NCI-H345 treated with DMSO at 0.1 percent for 48 hours (cell line): ENCODE results near the gene CACNA1D.

Experiments used
- DNase-seq: peaks from one replicate; lab custom pipeline; 2025; ENCODE audit not compliant: unreplicated experiment; lab: John Stamatoyannopoulos, UW

The CACNA1D gene

DNA sequence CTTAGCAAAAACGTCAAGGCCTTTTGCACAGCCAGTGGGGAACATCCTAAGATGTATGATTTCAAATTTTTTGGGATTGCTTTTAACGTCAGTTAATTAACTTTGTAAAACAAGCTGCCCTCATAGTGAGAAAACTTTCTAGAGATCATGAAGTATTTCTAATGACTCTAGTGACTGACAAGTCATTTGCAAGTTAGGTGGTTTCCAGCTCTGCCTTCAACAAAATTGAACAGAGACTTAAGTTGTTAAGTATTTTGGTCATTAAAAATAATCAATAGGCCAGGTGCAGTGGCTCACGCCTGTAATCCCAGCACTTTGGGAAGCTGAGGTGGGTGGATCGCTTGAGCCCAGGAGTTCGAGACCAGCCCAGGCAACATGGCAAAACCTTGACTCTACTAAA is 280.6 kb downstream of the CACNA1D start:
- no peak for DNase-seq

DNA sequence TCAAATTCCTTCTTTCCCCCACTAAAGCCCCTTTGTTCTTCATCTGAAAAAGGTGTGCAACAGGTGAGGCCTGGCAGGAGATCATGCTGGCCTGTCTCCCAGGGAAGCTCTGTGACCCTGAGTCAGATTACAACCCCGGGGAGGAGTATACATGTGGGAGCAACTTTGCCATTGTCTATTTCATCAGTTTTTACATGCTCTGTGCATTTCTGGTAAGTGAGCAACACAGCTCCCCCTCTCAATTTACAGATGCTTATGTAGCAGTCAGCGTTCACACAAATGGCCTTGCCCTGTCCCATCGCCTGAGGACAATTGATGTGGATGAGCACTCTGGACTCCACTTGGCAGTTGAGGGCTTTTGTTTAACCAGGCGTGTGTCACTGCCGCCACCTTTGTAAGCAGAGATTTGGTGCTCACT is 281.4 kb downstream of the CACNA1D start:
- peak; percentile 38 for DNase-seq

DNA sequence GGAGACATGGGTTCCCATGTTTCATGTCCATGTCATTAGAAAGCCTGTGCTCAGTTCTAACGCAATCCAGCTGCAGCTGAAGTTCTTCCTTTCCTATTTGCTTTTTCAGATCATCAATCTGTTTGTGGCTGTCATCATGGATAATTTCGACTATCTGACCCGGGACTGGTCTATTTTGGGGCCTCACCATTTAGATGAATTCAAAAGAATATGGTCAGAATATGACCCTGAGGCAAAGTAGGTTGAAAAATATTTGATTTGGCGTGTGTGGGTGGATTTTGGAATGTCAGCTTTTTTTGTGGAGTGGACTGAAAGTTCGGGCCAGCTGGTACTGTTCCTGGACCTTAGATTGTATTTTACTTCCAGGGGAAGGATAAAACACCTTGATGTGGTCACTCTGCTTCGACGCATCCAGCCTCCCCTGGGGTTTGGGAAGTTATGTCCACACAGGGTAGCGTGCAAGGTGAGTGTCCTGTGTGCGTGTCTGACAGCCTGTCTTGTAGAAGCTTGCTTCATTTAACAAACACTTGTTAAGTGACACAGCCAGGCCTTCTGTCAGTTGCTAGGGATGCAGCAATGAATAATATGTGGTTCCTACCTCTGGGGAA is 282.2 kb downstream of the CACNA1D start:
- no peak for DNase-seq

DNA sequence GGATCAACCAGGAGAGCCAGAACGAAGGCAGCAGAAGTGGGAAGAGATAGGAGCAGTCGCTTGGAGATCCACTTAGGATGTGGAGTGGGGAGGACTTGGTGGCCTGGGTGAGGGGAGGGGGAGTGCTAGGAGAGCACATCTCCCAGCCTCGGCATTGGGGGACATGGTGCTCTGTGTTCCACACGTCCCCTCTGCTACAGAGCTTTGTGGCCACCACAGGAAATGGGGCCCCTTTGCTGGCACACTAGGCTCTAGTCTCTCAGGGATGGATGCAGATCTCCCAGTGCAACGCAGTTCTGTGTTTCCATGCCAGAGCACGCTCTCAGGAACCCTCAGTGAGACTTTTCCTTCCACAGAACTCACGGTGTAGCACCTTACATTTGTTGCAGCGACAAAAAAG is 283.1 kb downstream of the CACNA1D start:
- DNase-seq = no peak

DNA sequence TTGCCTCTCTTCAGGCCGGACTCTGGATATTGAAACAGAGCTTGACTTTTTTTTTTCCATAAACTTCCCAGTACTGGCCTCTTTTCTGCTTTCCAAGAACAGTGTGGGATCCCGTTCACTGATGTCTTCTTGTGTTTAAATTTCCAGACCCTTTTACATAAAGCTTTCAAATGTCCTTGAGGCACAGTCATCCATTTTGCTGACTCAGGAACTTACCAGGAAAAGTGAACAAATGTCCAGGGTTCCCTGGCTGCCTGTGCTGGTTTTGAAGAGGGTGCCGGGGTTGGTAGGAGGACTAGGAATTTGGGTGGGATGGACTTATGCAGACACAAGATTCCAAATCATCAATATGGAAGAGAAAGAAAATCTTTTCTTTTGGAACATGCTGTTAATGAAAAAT is 283.7 kb downstream of the CACNA1D start:
- DNase-seq = no peak

DNA sequence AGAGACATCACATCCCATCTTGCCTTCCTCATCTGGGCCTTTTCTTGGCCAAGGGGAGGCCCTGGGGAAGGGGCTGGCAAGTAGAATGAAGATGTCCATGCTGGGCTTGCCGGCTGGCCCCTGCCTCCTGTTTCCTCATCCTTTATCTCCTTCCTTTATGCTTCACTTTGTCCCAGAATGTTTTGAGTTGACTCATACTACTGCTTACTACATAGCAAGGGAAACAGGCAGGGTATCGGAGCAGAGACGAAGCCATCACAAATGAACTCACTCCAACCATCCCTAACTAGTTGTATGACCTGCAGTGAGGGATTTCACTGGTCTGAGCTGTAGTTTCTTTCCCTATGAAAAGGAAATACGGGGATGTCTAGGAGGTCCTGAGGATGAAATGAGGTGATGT is 285.8 kb downstream of the CACNA1D start:
- no peak for DNase-seq

DNA sequence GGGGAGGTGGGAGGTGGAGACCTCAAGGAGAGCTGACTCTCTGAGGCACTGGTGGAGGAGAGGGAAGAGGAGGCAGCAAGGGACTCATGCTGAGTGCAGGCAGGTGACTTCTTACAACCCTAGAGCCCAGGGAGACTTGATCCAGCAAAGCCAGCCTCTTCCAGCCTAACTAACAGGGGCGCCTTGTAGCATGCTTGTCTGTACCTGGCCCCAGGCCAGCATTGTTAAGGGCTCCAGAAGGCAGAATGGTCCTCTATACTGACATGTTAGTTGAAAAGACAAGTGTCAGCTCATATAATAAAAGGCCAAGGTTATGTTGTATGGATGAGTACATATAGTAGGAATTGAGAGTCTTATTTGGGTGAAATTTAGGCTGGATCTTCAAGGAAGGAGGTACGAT is 286.4 kb downstream of the CACNA1D start:
- DNase-seq = no peak

DNA sequence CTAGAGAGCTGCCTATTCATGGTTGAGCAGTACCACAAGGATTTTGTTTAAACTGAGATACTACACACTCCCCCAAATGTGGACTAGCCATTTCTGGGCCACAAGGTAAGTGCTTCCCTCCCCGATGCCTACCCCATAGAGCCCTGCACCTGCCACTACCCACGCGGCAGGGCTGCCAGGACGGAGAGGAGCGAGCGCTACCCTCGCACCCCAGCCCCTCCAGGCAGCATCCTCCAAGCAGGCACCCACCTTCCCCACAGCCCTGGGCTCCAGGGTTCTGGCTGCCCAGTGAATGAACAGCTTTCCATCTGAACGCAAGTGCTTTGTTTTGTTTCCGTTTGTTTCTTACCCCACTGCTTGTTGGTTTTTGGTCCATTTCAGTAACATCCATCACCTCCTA is 292.6 kb downstream of the CACNA1D start:
- DNase-seq = no peak

DNA sequence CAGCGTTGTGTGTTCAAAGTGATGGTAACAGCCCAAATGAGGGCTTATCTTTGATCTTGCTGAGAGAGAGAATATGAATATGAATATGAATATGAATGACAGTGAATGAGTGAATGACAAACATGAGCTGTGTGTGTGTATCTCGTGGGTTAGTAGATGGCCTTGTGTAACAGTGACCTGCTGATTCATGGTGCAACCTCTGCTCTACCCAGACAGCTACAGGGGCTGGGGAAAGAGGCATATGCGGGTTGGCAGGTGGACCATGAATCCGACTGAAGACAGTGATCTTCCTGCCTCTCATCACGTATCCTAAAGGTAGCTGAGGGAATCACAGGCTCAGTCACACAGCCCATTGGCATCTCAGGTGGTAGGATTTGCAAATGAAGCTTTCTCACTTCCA is 293.6 kb downstream of the CACNA1D start:
- DNase-seq = no peak

DNA sequence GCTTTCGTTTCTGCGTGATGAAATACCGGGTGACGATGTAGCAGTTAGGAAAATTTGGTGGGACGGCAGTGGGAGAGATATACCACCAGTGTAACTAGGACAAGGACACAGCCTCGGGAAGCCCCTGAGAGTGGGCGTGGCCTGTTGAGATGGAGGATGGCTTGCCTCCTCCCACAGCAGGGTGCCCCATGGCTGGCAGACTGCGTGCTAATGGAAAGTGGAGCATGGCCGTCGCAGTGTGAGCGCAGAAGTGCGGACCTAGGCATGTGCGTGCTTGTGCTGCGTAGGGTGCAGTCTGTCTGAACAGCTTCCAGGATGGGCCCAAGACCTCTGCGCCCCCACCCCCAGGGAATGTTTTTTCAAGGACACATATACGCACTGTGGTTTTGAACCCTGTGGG is 295.0 kb downstream of the CACNA1D start:
- DNase-seq = no peak

DNA sequence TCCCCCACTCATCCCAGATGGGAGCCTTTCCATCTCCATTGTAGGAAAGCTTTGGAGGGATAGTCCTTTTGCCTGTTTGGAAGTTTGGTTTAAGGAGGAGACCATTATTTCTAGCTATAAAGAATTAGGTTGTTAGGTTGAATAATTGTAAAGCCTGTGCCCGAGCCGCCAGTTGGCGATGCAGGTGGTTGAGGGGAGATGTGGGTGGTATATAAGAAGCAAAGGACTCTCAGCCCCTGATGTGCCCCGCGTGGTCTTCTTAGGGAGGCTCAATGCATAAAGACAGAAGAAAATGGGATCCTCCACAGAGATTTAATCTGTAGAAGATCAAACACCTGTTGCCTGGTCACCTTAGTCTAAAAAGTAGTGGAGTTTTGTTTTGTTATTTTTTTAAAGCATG is 296.1 kb downstream of the CACNA1D start:
- no peak for DNase-seq

DNA sequence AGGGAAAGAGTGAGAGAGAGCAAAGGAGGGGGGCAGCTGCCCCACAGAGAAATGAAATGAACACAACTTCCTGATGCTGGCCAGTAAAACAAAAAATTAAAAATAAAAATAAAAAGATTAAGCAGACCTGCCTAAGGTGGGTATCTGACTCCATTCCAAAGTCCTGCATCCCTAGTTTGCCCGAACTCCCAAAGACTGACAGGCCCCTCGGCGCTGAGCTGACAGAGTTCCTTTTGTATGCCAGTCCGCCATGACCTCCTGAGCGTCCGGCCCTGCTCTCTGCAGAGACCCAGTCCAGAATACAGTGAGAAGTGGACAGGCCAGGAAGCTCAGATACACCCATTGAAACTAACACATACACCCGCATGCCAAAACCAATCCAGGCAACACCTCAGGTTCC is 296.9 kb downstream of the CACNA1D start:
- DNase-seq = no peak

DNA sequence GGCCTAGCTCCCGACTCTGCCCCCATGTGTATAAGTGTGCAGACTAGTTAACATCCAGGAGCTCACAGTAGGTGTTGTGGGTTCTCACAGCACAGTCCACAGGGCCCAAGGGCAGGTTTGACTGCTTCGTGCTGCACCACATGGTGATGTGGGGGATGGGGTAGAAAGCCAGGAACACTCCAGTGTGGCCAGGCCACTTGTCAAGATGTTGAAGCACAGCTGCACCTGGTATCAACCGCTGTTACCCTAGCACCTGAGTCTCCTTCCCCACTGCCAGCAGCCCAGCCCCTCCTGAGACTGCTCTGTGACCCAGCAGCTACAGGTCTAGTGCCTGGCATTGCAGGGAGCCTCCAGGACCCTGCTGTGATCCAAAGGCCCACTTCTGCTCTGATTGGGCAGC is 298.5 kb downstream of the CACNA1D start:
- no peak for DNase-seq

DNA sequence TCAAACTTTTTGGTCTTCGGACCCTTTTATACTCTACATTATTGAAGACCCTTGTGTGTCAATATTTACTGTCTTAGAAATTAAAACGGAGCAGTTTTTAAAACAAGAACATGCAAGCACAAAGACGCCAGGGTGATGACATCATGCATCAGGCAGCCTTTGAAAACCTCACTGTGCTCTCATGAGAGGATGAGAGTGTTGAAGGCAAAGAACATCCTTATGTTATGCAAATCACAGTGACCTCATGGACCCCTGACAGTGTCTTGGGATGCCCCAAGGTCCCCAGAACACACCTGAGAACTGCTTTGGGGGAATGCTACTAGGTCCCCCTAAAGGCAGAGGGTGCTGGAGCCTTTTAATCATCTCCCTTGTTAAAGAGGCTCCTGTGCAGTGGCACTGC is 300.2 kb downstream of the CACNA1D start:
- DNase-seq = no peak

DNA sequence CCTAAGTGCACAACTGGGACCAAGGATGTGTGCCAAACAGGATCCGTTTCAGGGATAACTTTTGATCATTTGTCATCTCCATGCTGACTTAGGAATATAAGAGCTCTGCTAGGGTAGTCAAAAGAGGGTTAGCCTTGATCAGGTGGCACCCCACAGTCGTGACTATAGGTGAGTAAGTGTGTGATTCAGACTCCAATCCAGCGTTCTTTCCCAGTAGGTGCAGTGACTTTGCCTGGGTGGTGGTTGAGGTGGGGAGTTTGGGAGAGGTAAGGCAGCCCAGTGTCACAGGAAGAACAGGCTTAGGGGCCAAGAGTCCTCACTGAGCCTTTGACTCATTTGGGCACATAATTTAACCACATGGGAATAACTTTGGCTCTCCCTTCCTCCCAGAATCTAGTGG is 300.8 kb downstream of the CACNA1D start:
- DNase-seq = no peak

DNA sequence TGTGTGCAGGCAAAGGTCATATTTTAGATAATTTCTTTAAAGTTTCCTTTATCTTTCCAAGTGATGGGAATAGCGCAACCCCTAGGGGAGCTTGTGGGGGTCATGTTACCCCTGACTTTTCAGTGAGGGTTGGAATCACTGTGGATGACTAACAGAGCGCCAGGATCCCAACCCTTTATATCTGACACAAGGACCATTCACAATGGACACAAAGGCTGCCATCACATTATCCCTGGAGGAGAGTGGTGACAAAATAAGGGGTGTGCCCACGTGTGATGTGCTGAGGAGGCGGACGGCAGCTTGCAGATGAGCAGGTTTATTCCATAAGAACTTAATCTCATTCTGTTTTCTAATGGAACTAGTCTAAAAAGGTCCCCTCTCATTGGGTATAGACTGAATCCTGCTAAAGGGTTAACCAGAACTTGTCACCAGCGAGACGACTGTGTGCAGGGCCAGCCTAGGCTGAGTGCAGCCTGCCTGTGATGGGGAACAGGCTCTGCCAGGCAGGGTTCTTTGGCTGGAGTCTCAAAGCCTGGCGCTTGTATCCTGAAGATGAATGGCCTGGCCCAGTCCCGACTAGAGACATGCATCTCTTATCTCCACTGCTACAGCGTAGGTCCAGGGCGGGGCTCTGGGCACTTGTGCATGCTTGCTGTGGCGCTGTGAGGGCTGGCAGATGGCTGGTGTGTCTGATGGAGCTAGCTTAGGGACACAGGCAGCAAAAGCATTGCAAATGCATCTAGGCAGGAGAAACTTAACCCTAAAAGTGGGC is 301.6 kb downstream of the CACNA1D start:
- no peak for DNase-seq

DNA sequence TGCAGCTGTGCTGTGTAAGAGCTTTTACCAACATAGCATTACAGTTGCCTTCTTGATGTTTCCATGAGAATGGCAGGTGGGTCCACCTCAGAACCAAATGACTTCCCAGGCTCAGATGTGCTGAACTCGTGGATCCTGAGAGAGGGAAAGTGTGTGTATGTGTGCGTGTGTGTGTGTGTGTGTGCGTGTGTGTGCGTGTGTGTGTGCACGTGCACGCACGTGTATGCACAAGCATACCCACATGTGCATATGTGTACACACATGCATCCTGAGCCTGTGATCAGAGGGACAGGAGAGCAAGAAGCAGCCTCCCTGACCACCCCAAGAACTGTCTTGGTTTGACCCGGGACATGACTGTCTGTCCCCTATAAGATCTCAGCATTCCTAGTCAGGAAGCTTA is 303.7 kb downstream of the CACNA1D start:
- no peak for DNase-seq

DNA sequence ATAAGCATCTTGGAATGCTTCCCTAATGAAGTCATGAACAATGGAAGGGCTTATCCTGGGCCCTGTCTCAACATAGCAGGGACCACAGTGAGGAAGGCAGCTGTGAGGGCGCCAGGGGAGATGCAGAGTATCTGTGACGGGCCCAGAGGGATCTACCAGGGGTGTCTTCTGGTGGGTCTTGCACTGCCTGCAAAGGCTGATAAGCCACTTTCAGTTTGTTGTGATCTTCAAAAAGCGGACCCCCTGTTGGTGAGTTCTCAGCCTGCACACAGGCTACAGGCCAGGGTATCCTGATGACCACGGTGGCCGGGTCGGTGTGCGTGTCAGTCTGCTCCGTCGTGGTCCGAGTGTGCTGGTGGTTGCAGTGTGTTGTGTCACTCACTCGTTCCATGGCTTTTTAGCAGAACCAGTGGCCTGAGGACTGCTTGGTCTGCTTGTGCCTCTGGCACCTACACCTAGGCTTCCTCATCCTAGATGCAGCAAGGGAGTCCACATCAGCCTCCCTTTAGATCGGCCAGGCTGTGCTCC is 305.0 kb downstream of the CACNA1D start:
- DNase-seq = no peak

DNA sequence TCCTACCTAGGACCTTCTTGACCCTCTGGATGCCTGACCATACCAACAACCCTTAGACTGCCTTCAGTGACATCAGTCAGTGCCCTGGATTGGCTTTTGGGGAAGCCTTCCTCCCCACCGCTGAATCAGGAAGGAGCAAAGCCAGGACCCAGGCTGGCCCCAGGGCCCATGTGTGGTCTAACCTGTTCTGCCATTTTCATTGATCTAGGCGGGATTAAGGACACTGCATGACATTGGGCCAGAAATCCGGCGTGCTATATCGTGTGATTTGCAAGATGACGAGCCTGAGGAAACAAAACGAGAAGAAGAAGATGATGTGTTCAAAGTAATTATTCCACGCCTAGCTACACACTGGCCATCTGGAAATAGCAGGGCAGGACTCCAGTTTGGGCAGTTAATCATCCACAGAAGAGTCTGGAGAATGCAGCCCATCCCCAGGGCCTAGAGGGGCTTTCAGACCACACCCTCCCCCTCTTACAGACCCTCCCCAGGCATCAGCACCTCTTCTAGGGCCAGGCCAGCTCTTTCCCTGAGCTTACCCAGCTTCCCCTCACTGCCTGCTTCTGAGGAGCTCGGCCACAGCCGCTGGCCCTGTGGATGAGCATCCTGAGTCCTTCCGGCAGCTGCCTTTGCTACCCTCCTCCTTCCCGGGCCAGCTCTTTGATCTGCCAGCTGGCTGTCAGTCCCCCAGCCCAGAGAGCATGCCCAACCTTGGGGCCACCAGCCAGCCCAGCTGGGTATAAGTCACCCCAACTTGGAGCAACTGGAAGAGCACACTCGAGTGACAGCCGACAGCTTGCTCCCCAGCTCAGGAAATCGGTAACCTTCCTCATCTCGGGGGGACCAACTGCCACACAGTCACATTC is 305.9 kb downstream of the CACNA1D start:
- no peak for DNase-seq

DNA sequence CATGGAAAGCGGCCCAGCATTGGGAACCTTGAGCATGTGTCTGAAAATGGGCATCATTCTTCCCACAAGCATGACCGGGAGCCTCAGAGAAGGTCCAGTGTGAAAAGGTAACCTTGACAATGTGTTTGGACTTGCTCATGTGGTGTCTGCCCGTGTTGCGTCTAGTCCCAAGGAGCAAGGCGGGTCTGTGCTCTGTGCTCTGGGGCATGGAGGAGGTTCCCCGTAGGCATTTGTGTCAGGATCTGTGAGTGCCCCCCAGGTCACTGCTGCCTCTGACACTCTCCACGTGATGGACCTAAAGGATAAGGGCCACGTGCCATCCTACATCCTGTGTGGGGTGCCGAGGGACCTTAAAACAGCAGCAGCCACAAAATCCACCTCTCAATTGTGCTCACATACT is 306.9 kb downstream of the CACNA1D start:
- DNase-seq = no peak

DNA sequence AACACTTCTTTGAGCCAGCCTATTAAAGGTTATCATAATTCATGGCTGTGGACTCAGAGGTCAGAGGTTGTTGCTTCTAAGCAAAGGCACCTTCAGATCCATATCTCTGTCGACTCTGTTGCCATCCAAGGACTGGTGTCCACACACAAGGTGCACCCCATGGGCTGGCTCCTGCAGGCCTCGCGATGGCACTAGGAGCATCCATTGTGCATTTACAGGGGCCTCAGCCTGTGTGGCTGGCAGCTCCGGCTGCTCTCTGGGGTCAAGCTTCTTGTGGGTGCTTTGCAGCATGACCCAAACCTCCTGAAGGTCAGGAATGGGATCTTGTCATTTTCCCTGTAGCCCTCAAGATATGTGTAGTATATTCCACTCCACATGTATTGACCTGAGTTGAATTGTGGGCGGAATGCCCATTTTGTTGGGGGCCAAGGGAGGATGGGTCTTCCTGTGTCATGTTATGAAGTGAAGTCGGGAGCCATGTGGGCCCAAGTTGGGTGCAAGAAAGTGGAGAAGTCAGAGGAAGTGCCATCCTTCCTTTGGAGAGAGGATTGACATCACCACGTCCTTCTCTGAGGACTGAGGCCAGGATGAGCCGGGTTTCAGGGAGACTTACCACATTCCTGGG is 308.0 kb downstream of the CACNA1D start:
- no peak for DNase-seq
